CD4-positive, CD25-positive, alpha-beta regulatory T cell (primary cell): ENCODE data around the gene NCKAP5. TPM values are rescaled to one million over a fixed set of nuclear protein-coding genes. Genes with fewer than 3 reads are reported as not detected.

Source experiments
- ATAC-seq, 2 donors: fragments of 150-1000 bp; cut with Tn5 transposase; one replicate each; pipeline ENCODE4 v1.10.0; 2021; ENCODE audit warnings: low read depth in 2 of 2, moderate number of reproducible peaks in 2 of 2, moderate library complexity in 1 of 2
- DNase-seq, 3 donors: peaks; one replicate each; pipeline versions ENCODE4 v3.0.0 to v3.0.0-alpha.2; 2012 to 2022; ENCODE audit warnings: mixed read lengths in 1 of 3
- H3K27ac ChIP-seq: one replicate; pipeline ENCODE4 v1.7.0; 2013; ENCODE audit warnings: mild to moderate bottlenecking, low read length; ENCODE audit not compliant: insufficient read depth, poor library complexity, severe bottlenecking
- H3K27me3 ChIP-seq: one replicate; pipeline ENCODE4 v1.7.0; 2013; ENCODE audit warnings: low read length; ENCODE audit not compliant: control insufficient read depth, insufficient read depth
- H3K36me3 ChIP-seq: one replicate; pipeline ENCODE4 v1.7.0; 2013; ENCODE audit warnings: mild to moderate bottlenecking, low read length, moderate library complexity; ENCODE audit not compliant: control insufficient read depth, insufficient read depth
- H3K4me1 ChIP-seq: 2 replicates; pipeline ENCODE4 v1.7.0; 2013; ENCODE audit warnings: mild to moderate bottlenecking, low read length; ENCODE audit not compliant: insufficient read depth, control insufficient read depth, poor library complexity, severe bottlenecking
- H3K4me3 ChIP-seq: one replicate; pipeline ENCODE4 v1.7.0; 2013; ENCODE audit warnings: low read depth, mild to moderate bottlenecking, low read length, moderate library complexity
- H3K9me3 ChIP-seq, 2 experiments: 1 replicate in 1 of 2; 2 replicates in 1 of 2; pipeline ENCODE4 v1.7.0; 2013; ENCODE audit warnings: low read length in 2 of 2, mild to moderate bottlenecking in 1 of 2, moderate library complexity in 1 of 2; ENCODE audit not compliant: control insufficient read depth in 2 of 2
- H3K27ac Mint-ChIP-seq, 3 donors: one replicate each; pipeline ENCODE4 v1.8.0; 2020 to 2022; ENCODE audit warnings: mild to moderate bottlenecking in 3 of 3, mixed read lengths in 3 of 3, moderate library complexity in 2 of 3
- H3K27me3 Mint-ChIP-seq: one replicate; pipeline ENCODE4 v1.8.0; 2022; ENCODE audit warnings: mild to moderate bottlenecking, mixed read lengths
- H3K36me3 Mint-ChIP-seq: one replicate; pipeline ENCODE4 v1.8.0; 2020; ENCODE audit warnings: mixed read lengths
- H3K4me1 Mint-ChIP-seq, 4 donors: one replicate each; pipeline ENCODE4 v1.8.0; 2020 to 2022; ENCODE audit warnings: mixed read lengths in 4 of 4, mild to moderate bottlenecking in 1 of 4
- H3K4me3 Mint-ChIP-seq, 4 donors: one replicate each; pipeline ENCODE4 v1.8.0; 2020 to 2022; ENCODE audit warnings: mild to moderate bottlenecking in 4 of 4, mixed read lengths in 4 of 4, moderate library complexity in 3 of 4
- H3K9me3 Mint-ChIP-seq, 7 donors: one replicate each; pipeline ENCODE4 v1.8.0; 2020 to 2022; ENCODE audit warnings: mixed read lengths in 7 of 7, mild to moderate bottlenecking in 3 of 7, moderate library complexity in 2 of 7
- polyA plus RNA-seq, 4 donors: library from polyadenylated mRNA; unstranded; fragments of 300-500 nt; fragmentation: Illumina TruSeq; gene quantifications; one replicate each; pipeline ENCODE4 v1.2.3, GENCODE V29; 2021
- total RNA-seq: library from RNA; stranded (reverse); gene quantifications from one replicate; pipeline ENCODE4 v1.2.3, GENCODE V29; 2022

NCKAP5 gene
- total and polyA plus RNA-seq, 5 donors from 2014 or later, result not detected

GRCh38 chr2:133530645-133531044, 37.6 kb downstream of the NCKAP5 start:
- DNase-seq, result no peak

GRCh38 chr2:133526530-133527300, 41.5 kb downstream of the NCKAP5 start:
- DNase-seq, result no peak
- no peaks in the 10 kb centered on the region for H3K4me1 ChIP-seq
- Mint-ChIP-seq H3K27me3 (no peaks in the 10 kb centered on the region), H3K9me3 (peaks cover 0 to 2% (median 0%) of the 10 kb centered on the region in 7 donors), H3K27ac (no peak overlapping the region), H3K4me3 (no peak overlapping the region), H3K4me1 (no peaks in the 10 kb centered on the region), H3K36me3 (no peaks in the 10 kb centered on the region)
- H3K27ac ChIP-seq, result no peak overlapping the region
- H3K9me3 ChIP-seq, result no peaks in the 10 kb centered on the region
- no peak overlapping the region for H3K4me3 ChIP-seq
- H3K36me3 ChIP-seq, result no peaks in the 10 kb centered on the region
- H3K27me3 ChIP-seq, result no peaks in the 10 kb centered on the region
- ATAC-seq, result no peak

More at GRCh38 chr2:133530645-133531044, 37.6 kb downstream of the NCKAP5 start:
- Histone ChIP-seq H3K4me3 (no peak overlapping the region), H3K27me3 (no peaks in the 10 kb centered on the region), H3K27ac (no peak overlapping the region), H3K9me3 (no peaks in the 10 kb centered on the region), H3K36me3 (no peaks in the 10 kb centered on the region), H3K4me1 (no peaks in the 10 kb centered on the region)
- Mint-ChIP-seq H3K4me1 (no peaks in the 10 kb centered on the region), H3K27ac (no peak overlapping the region), H3K4me3 (no peak overlapping the region), H3K9me3 (peaks cover 0 to 2% (median 0%) of the 10 kb centered on the region in 7 donors), H3K36me3 (no peaks in the 10 kb centered on the region), H3K27me3 (no peaks in the 10 kb centered on the region)
- ATAC-seq, result no peak

- Histone ChIP-seq H3K4me1 (no peaks in the 10 kb centered on the region), H3K4me3 (no peak overlapping the region), H3K27me3 (no peaks in the 10 kb centered on the region), H3K9me3 (no peaks in the 10 kb centered on the region), H3K27ac (no peak overlapping the region), H3K36me3 (no peaks in the 10 kb centered on the region)
- H3K36me3 Mint-ChIP-seq, result no peaks in the 10 kb centered on the region
- H3K9me3 Mint-ChIP-seq, result peaks cover 0 to 2% (median 0%) of the 10 kb centered on the region in 7 donors
- no peak overlapping the region for H3K4me3 Mint-ChIP-seq
- H3K27ac Mint-ChIP-seq, result no peak overlapping the region
- ATAC-seq (no peak), DNase-seq (no peak)
- no peaks in the 10 kb centered on the region for H3K4me1 Mint-ChIP-seq
- H3K27me3 Mint-ChIP-seq, result no peaks in the 10 kb centered on the region
Observed at GRCh38 chr2:133525613-133526529, 42.4 kb downstream of the NCKAP5 start.

- Mint-ChIP-seq H3K9me3 (peaks cover 0 to 5% (median 0%) of the 10 kb centered on the region in 7 donors), H3K4me1 (no peaks in the 10 kb centered on the region), H3K36me3 (no peaks in the 10 kb centered on the region), H3K27me3 (no peaks in the 10 kb centered on the region), H3K4me3 (no peak overlapping the region), H3K27ac (no peak overlapping the region)
- H3K9me3 ChIP-seq, result no peaks in the 10 kb centered on the region
- H3K4me3 ChIP-seq, result no peak overlapping the region
- DNase-seq (no peak), ATAC-seq (no peak)
- no peaks in the 10 kb centered on the region for H3K36me3 ChIP-seq
- no peaks in the 10 kb centered on the region for H3K4me1 ChIP-seq
- H3K27me3 ChIP-seq, result no peaks in the 10 kb centered on the region
- H3K27ac ChIP-seq, result no peak overlapping the region
Observed at GRCh38 chr2:133525090-133525489, 43.2 kb downstream of the NCKAP5 start.

GRCh38 chr2:133523406-133523805, 44.9 kb downstream of the NCKAP5 start:
- Mint-ChIP-seq H3K9me3 (peaks cover 0 to 5% (median 0%) of the 10 kb centered on the region in 7 donors), H3K27me3 (no peaks in the 10 kb centered on the region), H3K36me3 (no peaks in the 10 kb centered on the region), H3K4me3 (no peak overlapping the region), H3K27ac (no peak overlapping the region), H3K4me1 (no peaks in the 10 kb centered on the region)
- no peak for ATAC-seq
- Histone ChIP-seq H3K27ac (no peak overlapping the region), H3K4me3 (no peak overlapping the region), H3K36me3 (no peaks in the 10 kb centered on the region), H3K27me3 (no peaks in the 10 kb centered on the region), H3K4me1 (no peaks in the 10 kb centered on the region), H3K9me3 (no peaks in the 10 kb centered on the region)
- DNase-seq, result no peak

GRCh38 chr2:133522204-133522603, 46.1 kb downstream of the NCKAP5 start:
- no peaks in the 10 kb centered on the region for H3K27me3 Mint-ChIP-seq
- no peak for DNase-seq
- no peak for ATAC-seq
- Histone ChIP-seq H3K36me3 (no peaks in the 10 kb centered on the region), H3K4me1 (no peaks in the 10 kb centered on the region), H3K9me3 (no peaks in the 10 kb centered on the region), H3K4me3 (no peak overlapping the region), H3K27me3 (no peaks in the 10 kb centered on the region), H3K27ac (no peak overlapping the region)
- H3K4me1 Mint-ChIP-seq, result no peaks in the 10 kb centered on the region
- H3K4me3 Mint-ChIP-seq, result no peak overlapping the region
- H3K27ac Mint-ChIP-seq, result no peak overlapping the region
- H3K36me3 Mint-ChIP-seq, result no peaks in the 10 kb centered on the region
- peaks cover 0 to 5% (median 0%) of the 10 kb centered on the region in 7 donors for H3K9me3 Mint-ChIP-seq

- Histone ChIP-seq H3K4me3 (no peak overlapping the region), H3K4me1 (no peaks in the 10 kb centered on the region), H3K9me3 (no peaks in the 10 kb centered on the region), H3K36me3 (no peaks in the 10 kb centered on the region), H3K27me3 (no peaks in the 10 kb centered on the region), H3K27ac (no peak overlapping the region)
- Mint-ChIP-seq H3K27me3 (no peaks in the 10 kb centered on the region), H3K27ac (peak overlapping the region in 1 of 3 donors; percentile 11), H3K4me3 (no peak overlapping the region), H3K36me3 (no peaks in the 10 kb centered on the region), H3K9me3 (peaks cover 0 to 5% (median 0%) of the 10 kb centered on the region in 7 donors), H3K4me1 (no peaks in the 10 kb centered on the region)
- DNase-seq (no peak), ATAC-seq (no peak)
Observed at GRCh38 chr2:133521146-133521745, 47.0 kb downstream of the NCKAP5 start.
